ENCODE data around the gene PLPP1. TPM values are rescaled to one million over a fixed set of nuclear protein-coding genes. Genes with fewer than 3 reads are reported as not detected.

Gene PLPP1
- total and polyA plus RNA-seq, 2 experiments from 2014 or later: 39.1 to 97.1 TPM

- H3K79me2 ChIP-seq (replicated peaks; ENCODE audit: insufficient read depth): peaks cover 100% of the 10 kb centered on the region
- Mint-ChIP-seq H3K27ac (no peak overlapping the region), H3K36me3 (ENCODE audit: low read depth) (no peaks in the 10 kb centered on the region), H3K4me1 (peaks cover 17% of the 10 kb centered on the region), H3K4me3 (no peak overlapping the region), H3K9me3 (no peaks in the 10 kb centered on the region), H3K27me3 (ENCODE audit: insufficient read depth, low read depth, poor library complexity) (no peaks in the 10 kb centered on the region)
- ATAC-seq (no peak), DNase-seq (ENCODE audit: low spot score) (no peak)
- H3K4me3 ChIP-seq: no peak overlapping the region
- no peaks in the 10 kb centered on the region for H3K9me2 ChIP-seq (ENCODE audit: insufficient read depth)
- H3F3A ChIP-seq (replicated peaks; ENCODE audit: low read depth): 0 out of 2 replicates have a peak, but pooled peaks cover 4% of the 10 kb centered on the region
- no peak overlapping the region for H3K27ac ChIP-seq (ENCODE audit: low read depth)
- no peaks in the 10 kb centered on the region for H3K27me3 ChIP-seq (ENCODE audit: insufficient read depth)
- H3K36me3 ChIP-seq (ENCODE audit: insufficient read depth): no peaks in the 10 kb centered on the region
- H3K4me2 ChIP-seq: no peak overlapping the region
- peaks cover 10% of the 10 kb centered on the region; the same call in 1 of the 2 replicates for H4K20me1 ChIP-seq (replicated peaks; ENCODE audit: insufficient read depth)
- H3K4me1 ChIP-seq (ENCODE audit: insufficient read depth): peaks cover 3% of the 10 kb centered on the region; the same call in 1 of the 2 replicates
- no peak overlapping the region for H2AFZ ChIP-seq
- TF ChIP-seq EZH2phosphoT487 (IDR thresholded peaks at IDR 0.05; ENCODE audit: unreplicated experiment): no peak
- no peak for TF ChIP-seq ETS1 (IDR thresholded peaks at IDR 0.05)
- no peak for TF ChIP-seq REST (IDR thresholded peaks at IDR 0.05; ENCODE audit: unreplicated experiment)
These were observed 24.8 kb downstream of the PLPP1 start for GRCh38 chr5:55509796-55510522.

- no peaks in the 10 kb centered on the region for H3K36me3 ChIP-seq (ENCODE audit: insufficient read depth)
- no peak overlapping the region for H3K27ac ChIP-seq (ENCODE audit: low read depth)
- H2AFZ ChIP-seq: no peak overlapping the region
- Mint-ChIP-seq H3K27ac (no peak overlapping the region), H3K4me3 (no peak overlapping the region), H3K27me3 (ENCODE audit: insufficient read depth, low read depth, poor library complexity) (no peaks in the 10 kb centered on the region), H3K4me1 (peaks cover 17% of the 10 kb centered on the region), H3K36me3 (ENCODE audit: low read depth) (no peaks in the 10 kb centered on the region), H3K9me3 (no peaks in the 10 kb centered on the region)
- peaks cover 3% of the 10 kb centered on the region; the same call in 1 of the 2 replicates for H3K4me1 ChIP-seq (ENCODE audit: insufficient read depth)
- DNase-seq (ENCODE audit: low spot score) (no peak), ATAC-seq (no peak)
- H3F3A ChIP-seq (replicated peaks; ENCODE audit: low read depth): 0 out of 2 replicates have a peak, but pooled peaks cover 4% of the 10 kb centered on the region
- peaks cover 10% of the 10 kb centered on the region; the same call in 1 of the 2 replicates for H4K20me1 ChIP-seq (replicated peaks; ENCODE audit: insufficient read depth)
- H3K27me3 ChIP-seq (ENCODE audit: insufficient read depth): no peaks in the 10 kb centered on the region
- no peak overlapping the region for H3K4me2 ChIP-seq
- no peak overlapping the region for H3K4me3 ChIP-seq
- H3K79me2 ChIP-seq (replicated peaks; ENCODE audit: insufficient read depth): peaks cover 97% of the 10 kb centered on the region
- no peaks in the 10 kb centered on the region for H3K9me2 ChIP-seq (ENCODE audit: insufficient read depth)
- TF ChIP-seq, protein P1, sequence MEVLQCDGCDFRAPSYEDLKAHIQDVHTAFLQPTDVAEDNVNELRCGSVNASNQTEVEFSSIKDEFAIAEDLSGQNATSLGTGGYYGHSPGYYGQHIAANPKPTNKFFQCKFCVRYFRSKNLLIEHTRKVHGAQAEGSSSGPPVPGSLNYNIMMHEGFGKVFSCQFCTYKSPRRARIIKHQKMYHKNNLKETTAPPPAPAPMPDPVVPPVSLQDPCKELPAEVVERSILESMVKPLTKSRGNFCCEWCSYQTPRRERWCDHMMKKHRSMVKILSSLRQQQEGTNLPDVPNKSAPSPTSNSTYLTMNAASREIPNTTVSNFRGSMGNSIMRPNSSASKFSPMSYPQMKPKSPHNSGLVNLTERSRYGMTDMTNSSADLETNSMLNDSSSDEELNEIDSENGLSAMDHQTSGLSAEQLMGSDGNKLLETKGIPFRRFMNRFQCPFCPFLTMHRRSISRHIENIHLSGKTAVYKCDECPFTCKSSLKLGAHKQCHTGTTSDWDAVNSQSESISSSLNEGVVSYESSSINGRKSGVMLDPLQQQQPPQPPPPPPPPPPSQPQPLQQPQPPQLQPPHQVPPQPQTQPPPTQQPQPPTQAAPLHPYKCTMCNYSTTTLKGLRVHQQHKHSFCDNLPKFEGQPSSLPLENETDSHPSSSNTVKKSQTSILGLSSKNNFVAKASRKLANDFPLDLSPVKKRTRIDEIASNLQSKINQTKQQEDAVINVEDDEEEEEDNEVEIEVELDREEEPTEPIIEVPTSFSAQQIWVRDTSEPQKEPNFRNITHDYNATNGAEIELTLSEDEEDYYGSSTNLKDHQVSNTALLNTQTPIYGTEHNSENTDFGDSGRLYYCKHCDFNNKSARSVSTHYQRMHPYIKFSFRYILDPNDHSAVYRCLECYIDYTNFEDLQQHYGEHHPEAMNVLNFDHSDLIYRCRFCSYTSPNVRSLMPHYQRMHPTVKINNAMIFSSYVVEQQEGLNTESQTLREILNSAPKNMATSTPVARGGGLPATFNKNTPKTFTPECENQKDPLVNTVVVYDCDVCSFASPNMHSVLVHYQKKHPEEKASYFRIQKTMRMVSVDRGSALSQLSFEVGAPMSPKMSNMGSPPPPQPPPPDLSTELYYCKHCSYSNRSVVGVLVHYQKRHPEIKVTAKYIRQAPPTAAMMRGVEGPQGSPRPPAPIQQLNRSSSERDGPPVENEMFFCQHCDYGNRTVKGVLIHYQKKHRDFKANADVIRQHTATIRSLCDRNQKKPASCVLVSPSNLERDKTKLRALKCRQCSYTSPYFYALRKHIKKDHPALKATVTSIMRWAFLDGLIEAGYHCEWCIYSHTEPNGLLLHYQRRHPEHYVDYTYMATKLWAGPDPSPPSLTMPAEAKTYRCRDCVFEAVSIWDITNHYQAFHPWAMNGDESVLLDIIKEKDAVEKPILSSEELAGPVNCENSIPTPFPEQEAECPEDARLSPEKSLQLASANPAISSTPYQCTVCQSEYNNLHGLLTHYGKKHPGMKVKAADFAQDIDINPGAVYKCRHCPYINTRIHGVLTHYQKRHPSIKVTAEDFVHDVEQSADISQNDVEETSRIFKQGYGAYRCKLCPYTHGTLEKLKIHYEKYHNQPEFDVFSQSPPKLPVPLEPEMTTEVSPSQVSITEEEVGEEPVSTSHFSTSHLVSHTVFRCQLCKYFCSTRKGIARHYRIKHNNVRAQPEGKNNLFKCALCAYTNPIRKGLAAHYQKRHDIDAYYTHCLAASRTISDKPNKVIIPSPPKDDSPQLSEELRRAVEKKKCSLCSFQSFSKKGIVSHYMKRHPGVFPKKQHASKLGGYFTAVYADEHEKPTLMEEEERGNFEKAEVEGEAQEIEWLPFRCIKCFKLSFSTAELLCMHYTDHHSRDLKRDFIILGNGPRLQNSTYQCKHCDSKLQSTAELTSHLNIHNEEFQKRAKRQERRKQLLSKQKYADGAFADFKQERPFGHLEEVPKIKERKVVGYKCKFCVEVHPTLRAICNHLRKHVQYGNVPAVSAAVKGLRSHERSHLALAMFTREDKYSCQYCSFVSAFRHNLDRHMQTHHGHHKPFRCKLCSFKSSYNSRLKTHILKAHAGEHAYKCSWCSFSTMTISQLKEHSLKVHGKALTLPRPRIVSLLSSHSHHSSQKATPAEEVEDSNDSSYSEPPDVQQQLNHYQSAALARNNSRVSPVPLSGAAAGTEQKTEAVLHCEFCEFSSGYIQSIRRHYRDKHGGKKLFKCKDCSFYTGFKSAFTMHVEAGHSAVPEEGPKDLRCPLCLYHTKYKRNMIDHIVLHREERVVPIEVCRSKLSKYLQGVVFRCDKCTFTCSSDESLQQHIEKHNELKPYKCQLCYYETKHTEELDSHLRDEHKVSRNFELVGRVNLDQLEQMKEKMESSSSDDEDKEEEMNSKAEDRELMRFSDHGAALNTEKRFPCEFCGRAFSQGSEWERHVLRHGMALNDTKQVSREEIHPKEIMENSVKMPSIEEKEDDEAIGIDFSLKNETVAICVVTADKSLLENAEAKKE (CRISPR knock-in tag; IDR thresholded peaks at IDR 0.05): no peak
- no peak for TF ChIP-seq JUNB (IDR thresholded peaks at IDR 0.05; ENCODE audit: unreplicated experiment)
- no peak for TF ChIP-seq NANOG (IDR thresholded peaks at IDR 0.05; ENCODE audit: borderline replicate concordance)
- TF ChIP-seq POLR2AphosphoS5 (IDR thresholded peaks at IDR 0.05; ENCODE audit: low read depth): no peak
- no peak for TF ChIP-seq ZNF114 (CRISPR knock-in tag; IDR thresholded peaks at IDR 0.05)
These were observed 25.7 kb downstream of the PLPP1 start for GRCh38 chr5:55509097-55509496.
